Muscle layer of colon (tissue), 2 donors: ENCODE measurements around the gene C14orf132.

ENCODE experiments used
- H3K27ac ChIP-seq: one replicate; pipeline ENCODE4 v1.7.0; 2013; ENCODE audit warnings: low read depth, mild to moderate bottlenecking, low read length, moderate library complexity
- H3K27me3 ChIP-seq, 2 donors: one replicate each; pipeline ENCODE4 v1.7.0; 2013; ENCODE audit warnings: low read length in 2 of 2, mild to moderate bottlenecking in 2 of 2; ENCODE audit not compliant: insufficient read depth in 2 of 2, control insufficient read depth in 1 of 2
- H3K36me3 ChIP-seq: one replicate; pipeline ENCODE4 v1.7.0; 2013; ENCODE audit warnings: mild to moderate bottlenecking, low read length; ENCODE audit not compliant: insufficient read depth
- H3K4me1 ChIP-seq: one replicate; pipeline ENCODE4 v1.7.0; 2013; ENCODE audit warnings: mild to moderate bottlenecking, low read length; ENCODE audit not compliant: insufficient read depth
- H3K4me3 ChIP-seq, 2 donors: one replicate each; pipeline ENCODE4 v1.7.0; 2013; ENCODE audit warnings: low read length in 2 of 2, low read depth in 1 of 2, mild to moderate bottlenecking in 1 of 2, moderate library complexity in 1 of 2
- H3K9ac ChIP-seq: one replicate; pipeline ENCODE4 v1.7.0; 2013; ENCODE audit warnings: low read length
- H3K9me3 ChIP-seq: one replicate; pipeline ENCODE4 v1.7.0; 2013; ENCODE audit warnings: mild to moderate bottlenecking, low read length
- donor health status: abdominal sarcoma.
- donor health status: Adenocarcinoma of cecum.

Gene C14orf132

DNA sequence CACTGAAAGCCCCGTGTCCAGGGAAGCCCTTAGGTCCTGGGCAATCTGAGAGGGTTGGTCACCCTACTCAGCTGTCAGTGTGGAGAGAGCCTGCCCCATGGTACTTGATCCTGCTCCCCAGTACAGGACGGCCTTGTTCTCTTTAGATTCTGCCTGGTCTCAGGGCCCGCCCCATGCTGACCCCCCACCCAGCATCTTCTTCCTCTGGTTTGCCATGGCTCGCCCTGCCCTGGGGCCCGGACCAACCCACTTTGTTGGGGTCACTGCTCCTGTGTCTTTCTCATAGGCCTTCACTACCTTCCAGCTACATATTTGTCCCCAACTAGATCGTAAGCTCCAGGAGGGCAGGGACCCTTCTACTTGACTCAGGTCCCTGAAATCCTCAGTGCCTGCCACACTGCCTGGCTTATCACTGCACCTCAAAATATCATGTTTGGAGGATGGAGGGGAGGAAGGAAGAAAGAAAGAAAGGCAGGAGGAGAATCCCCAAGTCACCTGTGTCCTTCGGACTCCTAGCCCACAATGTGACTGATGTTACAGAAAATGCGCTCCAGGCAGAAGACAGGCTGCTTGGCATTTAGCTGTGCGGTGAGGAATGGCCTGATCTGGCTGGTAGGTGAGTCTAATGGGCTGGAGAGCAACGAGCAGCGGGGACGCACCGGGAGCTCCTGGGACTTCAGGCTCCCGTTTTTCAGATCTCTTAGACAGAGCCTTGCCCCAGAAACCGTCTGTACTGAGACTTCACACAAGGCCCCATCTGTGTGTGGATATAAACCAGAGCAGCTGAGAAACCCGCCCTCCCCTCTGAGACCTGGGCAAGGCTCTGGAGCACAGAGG is 66.1 kb downstream of the C14orf132 start:
- Histone ChIP-seq H3K9me3 (no peaks in the 10 kb centered on the region), H3K36me3 (no peaks in the 10 kb centered on the region), H3K9ac (peak overlapping the region; percentile 39), H3K4me3 (no peak overlapping the region), H3K27me3 (no peaks in the 10 kb centered on the region), H3K27ac (peak overlapping the region; percentile 94), H3K4me1 (peaks cover 35% of the 10 kb centered on the region)

DNA sequence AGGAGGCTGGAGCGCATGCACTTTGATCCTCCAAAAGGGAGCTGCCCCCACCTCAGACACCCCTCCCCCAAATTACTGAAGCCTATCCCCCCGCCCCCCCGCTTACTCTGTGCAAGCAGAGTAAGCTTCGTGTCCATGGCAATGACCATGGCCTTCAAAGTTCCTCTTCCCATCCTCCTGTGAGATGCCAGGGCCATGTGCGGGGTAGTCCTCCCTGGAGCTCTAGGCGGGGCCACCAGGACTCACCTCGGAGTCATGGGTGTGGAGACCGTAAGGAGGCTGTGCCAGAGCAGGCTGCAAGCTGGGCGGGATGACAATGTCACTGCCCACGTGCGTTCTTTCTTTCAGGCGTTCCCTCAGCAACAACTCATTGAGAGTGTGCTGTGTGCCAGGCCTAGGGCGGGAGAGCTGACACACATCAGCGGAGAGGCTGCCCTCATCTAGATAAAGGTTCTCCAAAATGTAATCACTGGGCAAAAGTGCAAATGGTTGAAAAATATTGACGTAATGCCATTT is 66.8 kb downstream of the C14orf132 start:
- Histone ChIP-seq H3K9ac (peak overlapping the region; percentile 12), H3K4me1 (peaks cover 30% of the 10 kb centered on the region), H3K9me3 (no peaks in the 10 kb centered on the region), H3K4me3 (no peak overlapping the region), H3K27ac (peak overlapping the region; percentile 94), H3K27me3 (no peaks in the 10 kb centered on the region), H3K36me3 (no peaks in the 10 kb centered on the region)

DNA sequence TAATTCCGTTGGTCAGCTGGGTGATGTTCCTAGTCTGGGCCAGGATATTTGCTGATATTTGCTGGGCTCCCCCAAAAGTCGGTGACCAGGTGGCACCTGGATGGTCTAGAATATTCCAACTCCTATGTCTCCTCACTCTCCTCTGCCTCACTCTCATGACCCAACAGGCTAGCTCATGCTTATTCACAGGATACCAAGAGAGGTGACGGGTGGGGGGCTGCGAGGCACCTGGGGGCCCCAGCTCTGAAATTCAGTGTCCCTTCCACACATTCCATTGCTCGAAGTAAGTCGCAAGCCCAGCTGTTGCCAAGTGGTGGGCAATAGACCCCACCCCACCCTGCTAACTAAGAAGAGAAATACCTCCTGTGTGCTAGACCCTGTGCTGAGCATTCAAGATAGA is 67.7 kb downstream of the C14orf132 start:
- peaks cover 30% of the 10 kb centered on the region for H3K4me1 ChIP-seq

DNA sequence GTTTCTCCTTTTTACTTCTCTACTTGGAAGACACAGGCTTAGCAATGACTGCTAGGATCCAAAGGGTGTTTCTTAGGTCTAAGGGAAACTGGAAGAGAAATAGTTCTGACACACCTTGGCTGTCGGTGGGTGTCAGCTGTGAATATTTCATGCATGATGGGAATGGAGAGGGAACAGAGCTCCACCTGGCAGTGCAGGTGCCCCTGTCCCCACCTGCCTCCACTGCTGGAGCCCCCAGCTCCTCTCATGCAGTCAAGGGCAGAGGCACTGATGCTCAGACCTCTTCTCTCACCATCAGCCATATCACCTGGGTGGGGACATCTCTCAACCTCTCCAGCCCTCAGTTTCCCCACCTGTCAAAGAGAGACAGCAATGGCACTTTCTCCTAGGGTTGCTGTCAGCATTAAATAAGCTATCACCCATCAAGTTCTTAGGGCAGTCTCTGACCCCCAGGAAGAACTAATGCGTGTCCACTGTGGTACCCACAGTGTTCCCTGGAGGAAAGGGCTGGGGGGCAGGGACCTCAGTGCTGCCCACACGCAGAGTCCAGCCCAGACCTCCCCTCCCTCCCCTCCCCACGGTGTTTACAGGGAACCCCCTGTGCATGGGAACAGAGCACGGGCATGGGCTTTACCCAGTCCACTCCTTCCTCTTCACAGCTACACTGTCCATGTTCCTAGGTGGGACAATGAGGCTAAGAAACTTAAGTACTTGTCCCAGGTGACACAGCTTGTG is 69.1 kb downstream of the C14orf132 start:
- Histone ChIP-seq H3K4me1 (peaks cover 30% of the 10 kb centered on the region), H3K27ac (no peak overlapping the region), H3K36me3 (no peaks in the 10 kb centered on the region), H3K9me3 (no peaks in the 10 kb centered on the region), H3K27me3 (no peaks in the 10 kb centered on the region), H3K9ac (no peak overlapping the region), H3K4me3 (no peak overlapping the region)

More for the DNA sequence above, 67.7 kb downstream of the C14orf132 start:
- peak overlapping the region; percentile 94 for H3K27ac ChIP-seq
- H3K9ac ChIP-seq, result no peak overlapping the region
- no peaks in the 10 kb centered on the region for H3K9me3 ChIP-seq
- no peaks in the 10 kb centered on the region for H3K27me3 ChIP-seq
- no peaks in the 10 kb centered on the region for H3K36me3 ChIP-seq
- no peak overlapping the region for H3K4me3 ChIP-seq

DNA sequence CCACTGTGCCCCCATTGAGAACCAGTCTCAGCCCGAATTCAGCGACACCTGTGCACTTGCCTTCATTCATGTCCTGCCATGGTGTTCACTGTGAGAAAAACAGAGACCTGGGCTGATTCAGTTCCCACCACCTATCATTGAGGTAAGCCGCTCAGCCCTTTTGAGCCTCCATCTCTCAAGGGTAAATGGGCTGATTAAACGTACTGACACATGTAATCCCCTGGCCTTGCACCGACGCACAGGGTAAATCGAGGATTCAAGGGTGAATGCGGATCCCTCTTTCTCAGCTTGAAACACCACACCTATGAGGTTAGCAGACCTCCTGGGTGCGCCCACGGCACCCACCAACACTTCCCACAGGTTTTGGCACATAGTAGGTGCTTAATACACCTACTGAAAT is 69.7 kb downstream of the C14orf132 start:
- Histone ChIP-seq H3K27me3 (no peaks in the 10 kb centered on the region), H3K9me3 (no peaks in the 10 kb centered on the region), H3K4me3 (no peak overlapping the region), H3K27ac (no peak overlapping the region), H3K4me1 (peaks cover 30% of the 10 kb centered on the region), H3K36me3 (no peaks in the 10 kb centered on the region), H3K9ac (no peak overlapping the region)

DNA sequence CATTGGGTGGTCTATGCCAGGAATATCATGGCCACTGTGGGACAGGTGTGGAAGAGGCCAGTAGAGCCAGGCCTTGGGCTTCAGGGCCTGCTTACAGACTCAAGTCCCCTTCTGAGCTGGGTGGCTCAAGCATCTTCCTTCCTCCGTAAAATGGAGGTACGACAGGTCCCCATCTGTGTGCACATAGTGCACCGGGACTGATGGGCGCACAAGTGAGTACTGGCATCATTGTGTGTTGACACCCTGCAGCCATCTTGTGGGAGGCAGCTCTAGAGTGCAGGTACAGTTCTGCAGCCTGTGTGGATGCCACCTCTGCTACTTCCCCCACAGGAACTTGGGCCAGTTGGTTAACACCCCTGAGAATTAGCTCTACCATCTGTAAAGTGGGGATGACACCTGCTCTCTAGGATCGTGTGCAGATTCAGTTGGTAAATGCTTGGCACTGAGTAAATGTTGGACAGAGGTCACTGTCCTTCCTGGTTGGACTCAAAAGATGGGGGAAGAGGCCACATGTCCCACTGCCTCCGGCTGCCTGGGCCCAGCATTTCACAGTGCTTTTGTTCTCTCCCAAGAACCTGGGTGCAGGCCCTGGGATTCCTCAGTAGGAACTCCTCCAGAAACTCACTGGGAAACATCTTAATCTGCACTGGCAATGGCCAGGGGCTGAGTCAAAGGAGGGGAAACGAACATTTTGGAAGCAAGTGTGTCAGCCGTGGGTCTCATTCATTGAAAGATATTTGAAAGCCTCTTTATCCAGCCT is 70.6 kb downstream of the C14orf132 start:
- peaks cover 23% of the 10 kb centered on the region for H3K4me1 ChIP-seq
- no peak overlapping the region for H3K9ac ChIP-seq
- no peaks in the 10 kb centered on the region for H3K9me3 ChIP-seq
- H3K4me3 ChIP-seq, result no peak overlapping the region
- no peaks in the 10 kb centered on the region for H3K36me3 ChIP-seq
- H3K27me3 ChIP-seq, result no peaks in the 10 kb centered on the region
- H3K27ac ChIP-seq, result no peak overlapping the region

DNA sequence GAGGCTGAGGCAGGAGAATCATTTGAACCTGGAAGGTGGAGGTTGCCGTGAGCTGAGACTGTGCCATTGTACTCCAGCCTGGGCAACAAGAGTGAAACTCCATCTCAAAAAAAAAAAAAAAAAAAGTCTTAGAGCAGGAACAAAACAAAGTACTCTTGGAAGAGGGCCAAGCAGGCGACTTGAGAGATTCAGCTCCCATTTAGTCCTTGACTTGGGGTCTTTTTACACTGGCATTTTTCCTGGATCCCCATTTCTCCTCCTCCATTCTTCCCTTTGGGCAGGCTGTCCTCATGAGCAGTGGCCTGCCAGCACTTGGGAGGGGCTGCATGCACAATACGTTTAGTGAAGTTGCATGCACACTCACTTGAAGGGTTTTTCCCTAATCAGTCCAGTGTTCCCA is 72.9 kb downstream of the C14orf132 start:
- Histone ChIP-seq H3K27me3 (no peaks in the 10 kb centered on the region), H3K4me3 (no peak overlapping the region), H3K36me3 (no peaks in the 10 kb centered on the region), H3K4me1 (peaks cover 5% of the 10 kb centered on the region), H3K27ac (no peak overlapping the region), H3K9ac (no peak overlapping the region), H3K9me3 (no peaks in the 10 kb centered on the region)

DNA sequence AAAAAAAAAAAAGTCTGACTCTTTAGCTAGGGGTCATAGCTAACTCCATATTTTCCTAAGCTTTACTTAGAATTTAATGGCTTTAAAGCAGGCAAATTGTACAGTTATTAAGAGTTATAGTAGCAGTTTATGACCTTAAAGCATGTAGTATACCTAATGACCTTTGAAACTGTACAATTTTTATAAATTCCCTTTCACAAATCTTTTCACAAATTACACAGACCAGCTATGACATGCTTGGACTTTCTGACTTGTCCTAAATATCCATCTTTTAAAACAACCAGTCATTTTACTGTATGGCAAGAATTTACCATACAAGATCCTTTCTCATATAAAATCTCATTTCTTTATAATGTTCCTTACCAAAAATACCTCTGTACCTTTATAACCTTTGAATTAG is 74.8 kb downstream of the C14orf132 start:
- H3K9ac ChIP-seq, result no peak overlapping the region
- no peak overlapping the region for H3K4me3 ChIP-seq
- H3K27ac ChIP-seq, result no peak overlapping the region
- H3K36me3 ChIP-seq, result no peaks in the 10 kb centered on the region
- no peaks in the 10 kb centered on the region for H3K27me3 ChIP-seq
- peaks cover 7% of the 10 kb centered on the region for H3K4me1 ChIP-seq
- H3K9me3 ChIP-seq, result no peaks in the 10 kb centered on the region

DNA sequence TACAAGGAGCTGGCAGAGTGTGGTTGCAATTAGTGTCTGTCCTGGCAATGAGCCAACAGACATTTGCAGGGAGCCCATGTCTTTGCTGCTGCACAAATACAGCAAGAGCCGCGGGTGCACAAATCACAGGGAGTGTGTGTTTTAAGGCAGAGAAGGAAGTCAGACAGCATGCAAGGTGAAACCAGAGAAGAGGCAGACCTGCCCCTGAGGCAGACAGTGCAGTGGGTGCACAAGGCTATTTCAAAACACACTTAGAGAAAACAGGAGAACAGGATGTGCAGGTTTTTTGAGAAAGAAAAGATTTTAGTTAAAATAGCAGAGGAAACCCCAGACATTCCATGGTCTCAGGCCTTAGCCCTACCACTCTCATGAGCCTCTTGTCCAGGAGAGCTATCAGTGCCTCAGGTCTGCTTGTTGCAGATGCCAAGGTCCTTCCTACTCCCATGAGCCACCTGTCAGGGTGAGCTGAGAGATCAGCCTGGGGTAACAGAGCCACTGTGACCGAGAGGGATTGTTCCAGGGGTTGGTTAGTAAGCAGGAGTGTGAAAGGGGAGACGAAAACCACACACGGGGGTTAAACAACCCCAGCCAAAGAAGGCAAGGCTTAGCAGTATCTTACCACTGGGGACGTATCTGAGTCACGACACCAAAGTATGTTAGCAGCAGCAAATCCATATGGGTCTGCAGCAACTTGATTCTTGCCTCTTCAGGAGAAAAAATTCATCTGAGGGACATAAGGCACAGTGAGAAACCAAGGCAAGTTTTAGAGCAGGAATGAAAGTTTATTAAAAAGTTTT is 78.1 kb downstream of the C14orf132 start:
- H3K9ac ChIP-seq, result no peak overlapping the region
- no peak overlapping the region for H3K4me3 ChIP-seq
- no peaks in the 10 kb centered on the region for H3K9me3 ChIP-seq
- H3K27ac ChIP-seq, result no peak overlapping the region
- H3K4me1 ChIP-seq, result peaks cover 7% of the 10 kb centered on the region
- H3K27me3 ChIP-seq, result no peaks in the 10 kb centered on the region
- no peaks in the 10 kb centered on the region for H3K36me3 ChIP-seq

DNA sequence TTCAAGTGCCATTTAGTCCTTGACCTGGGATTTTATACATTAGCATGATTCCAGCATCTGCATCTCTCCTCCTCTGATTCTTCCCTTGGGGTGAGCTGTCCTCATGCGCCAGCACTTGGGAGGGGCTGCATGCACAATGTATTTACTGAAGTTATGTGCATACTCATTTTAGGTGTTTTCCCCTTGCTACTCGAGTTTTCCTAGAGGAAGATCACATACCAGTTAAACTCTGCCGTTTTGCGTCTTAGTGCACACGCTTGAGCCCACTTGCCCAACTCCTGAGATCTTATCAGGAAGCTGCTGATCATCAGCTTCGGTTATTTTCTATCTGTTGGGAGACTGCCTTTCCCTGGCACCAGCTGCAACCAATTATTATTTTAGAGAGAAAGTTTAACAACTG is 78.8 kb downstream of the C14orf132 start:
- no peaks in the 10 kb centered on the region for H3K9me3 ChIP-seq
- no peak overlapping the region for H3K27ac ChIP-seq
- no peaks in the 10 kb centered on the region for H3K27me3 ChIP-seq
- no peak overlapping the region for H3K9ac ChIP-seq
- no peak overlapping the region for H3K4me3 ChIP-seq
- no peaks in the 10 kb centered on the region for H3K36me3 ChIP-seq
- peaks cover 7% of the 10 kb centered on the region for H3K4me1 ChIP-seq
